Measurements from ENCODE around the gene TCEAL8. TPM values are rescaled to one million over a fixed set of nuclear protein-coding genes. Genes with fewer than 3 reads are reported as not detected.
"Not testable (repeated sequence)": the region's sequence is repeated elsewhere in the genome, so short reads cannot be mapped to it uniquely, and the experiment has no call there.

The TCEAL8 gene
- total RNA-seq, 1 experiment from 2014 or later = not detected

DNA sequence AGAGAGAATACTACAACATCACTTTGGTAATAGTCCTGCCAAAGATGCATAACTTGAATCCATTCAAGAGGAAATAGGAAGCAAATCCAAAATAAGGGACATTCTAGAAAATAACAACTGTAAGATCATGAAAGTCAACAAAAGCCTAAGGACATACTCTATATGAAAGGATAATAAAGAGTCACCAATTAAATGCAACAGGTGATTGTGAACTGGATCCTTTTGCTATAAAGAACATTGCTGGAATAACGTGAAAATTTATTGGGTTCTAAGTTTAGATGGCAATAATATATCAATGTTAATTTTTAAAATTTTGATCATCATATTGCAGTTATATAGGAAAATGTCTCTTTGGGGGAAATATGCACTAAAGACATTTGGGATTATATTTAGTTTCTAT is 20.1 kb downstream of the TCEAL8 start:
- Mint-ChIP-seq H3K27ac (ENCODE audit: unreplicated experiment) (no peak overlapping the region), H3K4me1 (ENCODE audit: low read depth, unreplicated experiment) (no peaks in the 10 kb centered on the region), H3K36me3 (ENCODE audit: insufficient read depth, unreplicated experiment) (no peaks in the 10 kb centered on the region), H3K4me3 (ENCODE audit: low read depth, unreplicated experiment) (no peak overlapping the region), H3K27me3 (ENCODE audit: unreplicated experiment) (peaks cover 21% of the 10 kb centered on the region), H3K9me3 (ENCODE audit: low read depth, unreplicated experiment) (no peaks in the 10 kb centered on the region)
- no peak for DNase-seq
- intact Hi-C loops (cut with micrococcal nuclease; ENCODE audit: unreplicated experiment) = no loop called here
- no TSS peak for BruUV-seq (replicated peaks)
- TF ChIP-seq, protein P1, sequence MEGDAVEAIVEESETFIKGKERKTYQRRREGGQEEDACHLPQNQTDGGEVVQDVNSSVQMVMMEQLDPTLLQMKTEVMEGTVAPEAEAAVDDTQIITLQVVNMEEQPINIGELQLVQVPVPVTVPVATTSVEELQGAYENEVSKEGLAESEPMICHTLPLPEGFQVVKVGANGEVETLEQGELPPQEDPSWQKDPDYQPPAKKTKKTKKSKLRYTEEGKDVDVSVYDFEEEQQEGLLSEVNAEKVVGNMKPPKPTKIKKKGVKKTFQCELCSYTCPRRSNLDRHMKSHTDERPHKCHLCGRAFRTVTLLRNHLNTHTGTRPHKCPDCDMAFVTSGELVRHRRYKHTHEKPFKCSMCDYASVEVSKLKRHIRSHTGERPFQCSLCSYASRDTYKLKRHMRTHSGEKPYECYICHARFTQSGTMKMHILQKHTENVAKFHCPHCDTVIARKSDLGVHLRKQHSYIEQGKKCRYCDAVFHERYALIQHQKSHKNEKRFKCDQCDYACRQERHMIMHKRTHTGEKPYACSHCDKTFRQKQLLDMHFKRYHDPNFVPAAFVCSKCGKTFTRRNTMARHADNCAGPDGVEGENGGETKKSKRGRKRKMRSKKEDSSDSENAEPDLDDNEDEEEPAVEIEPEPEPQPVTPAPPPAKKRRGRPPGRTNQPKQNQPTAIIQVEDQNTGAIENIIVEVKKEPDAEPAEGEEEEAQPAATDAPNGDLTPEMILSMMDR (IDR thresholded peaks at IDR 0.05; ENCODE audit: unreplicated experiment) = no peak
- CTCF ChIA-PET = no interaction called here

DNA sequence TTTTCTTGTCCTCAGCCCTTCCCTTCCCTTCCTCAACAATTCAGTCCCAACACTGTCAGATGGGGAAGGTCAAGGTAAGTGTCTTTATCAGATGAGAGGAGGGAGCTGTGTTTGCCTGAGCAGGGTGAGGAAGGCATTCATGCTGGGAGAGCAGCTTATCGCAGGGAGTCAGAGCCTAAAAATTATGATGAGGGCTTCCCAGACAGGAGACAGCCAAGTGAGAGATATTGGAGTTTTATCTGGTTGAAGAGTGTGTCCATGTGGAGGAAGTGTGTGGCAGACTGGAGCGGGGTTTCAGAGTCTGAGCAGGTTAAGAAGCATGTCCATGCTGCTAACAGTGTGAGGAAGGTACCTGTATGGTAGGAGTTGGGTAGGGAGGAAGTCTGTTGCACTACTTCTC is 21.7 kb downstream of the TCEAL8 start:
- BruUV-seq (replicated peaks) = no TSS peak
- Mint-ChIP-seq H3K27me3 (ENCODE audit: unreplicated experiment) (peaks cover 26% of the 10 kb centered on the region), H3K36me3 (ENCODE audit: insufficient read depth, unreplicated experiment) (no peaks in the 10 kb centered on the region), H3K27ac (ENCODE audit: unreplicated experiment) (no peak overlapping the region), H3K9me3 (ENCODE audit: low read depth, unreplicated experiment) (no peaks in the 10 kb centered on the region), H3K4me3 (ENCODE audit: low read depth, unreplicated experiment) (no peak overlapping the region), H3K4me1 (ENCODE audit: low read depth, unreplicated experiment) (no peaks in the 10 kb centered on the region)
- intact Hi-C loops (cut with micrococcal nuclease; ENCODE audit: unreplicated experiment) = no loop called here
- TF ChIP-seq, protein P1 (IDR thresholded peaks at IDR 0.05; ENCODE audit: unreplicated experiment) = no peak
- no peak for DNase-seq
- CTCF ChIA-PET = no interaction called here

DNA sequence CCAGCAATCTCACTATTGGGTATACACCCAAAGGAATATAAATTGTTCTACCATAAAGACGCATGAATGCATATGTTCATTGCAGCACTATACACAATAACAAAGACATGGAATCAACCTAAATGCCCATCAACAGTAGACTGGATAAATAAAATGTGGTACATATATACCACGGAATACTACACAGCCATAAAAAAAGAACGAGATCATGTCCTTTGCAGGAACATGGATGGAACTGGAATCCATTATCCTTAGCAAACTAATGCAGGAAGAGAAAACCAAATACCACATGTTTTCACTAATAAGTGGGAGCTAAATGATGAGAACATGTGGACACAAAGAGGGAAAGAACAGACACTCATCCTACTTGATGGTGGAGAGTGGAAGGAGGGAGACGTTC is 29.0 kb downstream of the TCEAL8 start:
- BruUV-seq (replicated peaks); H3K4me3 Mint-ChIP-seq (ENCODE audit: low read depth, unreplicated experiment); DNase-seq; H3K4me1 Mint-ChIP-seq (ENCODE audit: low read depth, unreplicated experiment); H3K9me3 Mint-ChIP-seq (ENCODE audit: low read depth, unreplicated experiment); H3K27ac Mint-ChIP-seq (ENCODE audit: unreplicated experiment); intact Hi-C loops (cut with micrococcal nuclease; ENCODE audit: unreplicated experiment); H3K36me3 Mint-ChIP-seq (ENCODE audit: insufficient read depth, unreplicated experiment); CTCF ChIA-PET: not testable (repeated sequence)
- peaks cover 42% of the 10 kb centered on the region for H3K27me3 Mint-ChIP-seq (ENCODE audit: unreplicated experiment)

DNA sequence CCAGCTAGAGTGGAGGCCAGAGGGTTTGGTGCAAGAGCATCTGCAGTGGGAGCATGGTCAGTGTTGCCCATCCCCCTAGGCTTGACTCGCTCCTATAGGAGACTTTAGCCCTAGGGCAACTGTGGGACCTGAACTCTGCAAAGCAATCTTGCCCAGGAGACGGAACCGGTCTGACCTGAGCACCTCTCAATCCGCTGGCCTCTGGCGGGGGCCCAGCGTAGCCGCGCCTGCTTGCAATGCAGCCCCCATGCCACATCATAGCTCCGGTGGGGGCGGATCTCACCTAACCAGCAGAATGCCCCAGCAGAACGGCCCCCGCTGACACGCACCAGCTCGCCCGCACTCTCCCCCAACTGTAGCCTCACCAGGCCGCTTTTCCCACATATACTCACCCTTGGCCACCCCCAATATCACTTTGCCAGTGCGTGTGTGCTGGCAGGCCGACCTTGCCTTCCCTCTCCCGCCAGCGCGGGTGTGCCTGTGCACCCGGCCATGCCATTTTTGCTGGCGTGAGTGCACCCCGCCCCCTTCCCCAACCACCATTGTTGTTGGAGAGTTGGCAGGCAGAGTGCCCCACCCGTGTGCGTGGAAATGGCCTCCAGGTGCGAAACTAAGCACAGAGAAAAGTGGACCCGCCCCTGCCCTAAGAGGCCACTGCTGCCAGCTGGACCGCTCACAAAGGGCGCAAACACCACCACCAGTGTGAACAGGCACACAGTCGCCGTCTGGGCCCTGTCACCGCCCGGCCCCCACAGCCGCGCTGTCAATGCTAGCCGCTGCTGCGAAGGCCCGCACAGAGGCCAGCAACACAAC is 34.2 kb downstream of the TCEAL8 start:
- no peak overlapping the region for H3K27ac Mint-ChIP-seq (ENCODE audit: unreplicated experiment)
- intact Hi-C loops (cut with micrococcal nuclease; ENCODE audit: unreplicated experiment) = no loop called here
- peaks cover 45% of the 10 kb centered on the region for H3K27me3 Mint-ChIP-seq (ENCODE audit: unreplicated experiment)
- H3K36me3 Mint-ChIP-seq (ENCODE audit: insufficient read depth, unreplicated experiment) = no peaks in the 10 kb centered on the region
- BruUV-seq (replicated peaks) = no TSS peak
- CTCF ChIA-PET = no interaction called here
- H3K4me1 Mint-ChIP-seq (ENCODE audit: low read depth, unreplicated experiment) = no peaks in the 10 kb centered on the region
- no peak overlapping the region for H3K4me3 Mint-ChIP-seq (ENCODE audit: low read depth, unreplicated experiment)
- no peaks in the 10 kb centered on the region for H3K9me3 Mint-ChIP-seq (ENCODE audit: low read depth, unreplicated experiment)
- TF ChIP-seq, protein P1 (IDR thresholded peaks at IDR 0.05; ENCODE audit: unreplicated experiment) = no peak
- no peak for DNase-seq

DNA sequence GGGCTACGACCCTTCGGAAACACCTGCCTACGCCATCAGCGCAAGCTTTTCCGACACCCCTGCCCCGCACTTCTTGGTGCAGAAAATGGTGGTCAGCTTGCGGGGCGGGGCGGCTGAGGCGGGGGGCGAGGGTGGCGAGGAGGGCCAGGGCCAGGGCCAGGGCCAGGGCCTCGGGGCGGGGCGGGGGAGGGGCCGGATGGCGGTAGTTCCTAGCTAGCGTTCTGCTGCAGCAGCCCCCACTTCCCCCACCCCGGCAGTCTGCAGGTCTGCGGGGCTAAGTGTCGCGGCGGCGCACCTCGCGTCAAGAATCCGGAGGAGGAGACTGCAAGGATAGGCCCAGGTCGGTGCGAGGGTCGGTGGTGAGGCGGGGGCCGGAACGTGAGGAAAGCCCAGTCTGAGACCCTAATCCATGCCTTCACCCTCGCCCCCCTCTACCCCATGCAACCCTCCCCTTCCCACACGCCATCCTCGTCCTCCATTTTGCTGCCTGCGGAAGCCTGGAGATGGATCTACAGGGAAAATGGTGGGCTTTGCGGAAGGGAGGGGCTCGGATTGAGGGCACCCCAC is 39.4 kb downstream of the TCEAL8 start:
- Mint-ChIP-seq H3K9me3 (ENCODE audit: low read depth, unreplicated experiment) (no peaks in the 10 kb centered on the region), H3K27ac (ENCODE audit: unreplicated experiment) (no peak overlapping the region), H3K27me3 (ENCODE audit: unreplicated experiment) (peaks cover 15% of the 10 kb centered on the region), H3K4me3 (ENCODE audit: low read depth, unreplicated experiment) (no peak overlapping the region), H3K36me3 (ENCODE audit: insufficient read depth, unreplicated experiment) (no peaks in the 10 kb centered on the region), H3K4me1 (ENCODE audit: low read depth, unreplicated experiment) (no peaks in the 10 kb centered on the region)
- intact Hi-C loops (cut with micrococcal nuclease; ENCODE audit: unreplicated experiment) = no loop called here
- no TSS peak for BruUV-seq (replicated peaks)
- DNase-seq = no peak
- TF ChIP-seq, protein P1 (IDR thresholded peaks at IDR 0.05; ENCODE audit: unreplicated experiment) = no peak
- CTCF ChIA-PET = no interaction called here

Measured in Calu3 (cell line).